ENCODE measurements around the gene PPP2R1B. TPM values are rescaled to one million over a fixed set of nuclear protein-coding genes. Genes with fewer than 3 reads are reported as not detected.

The PPP2R1B gene
- total and polyA plus RNA-seq, 7 donors, result 9.0 to 17.8 (median 14.9) TPM

- peaks cover 0 to 1% (median 0%) of the 10 kb centered on the region in 4 donors for H3K4me1 ChIP-seq
- DNase-seq, result no peak
- H3K36me3 ChIP-seq, result peaks cover 0 to 12% (median 0%) of the 10 kb centered on the region in 4 donors
- no peaks in the 10 kb centered on the region for H3K9me3 ChIP-seq
- 92 to 93% methylated on average over 5 of the region's 5 CpGs for WGBS, 2 donors
- TF ChIP-seq EP300 (IDR thresholded peaks at IDR 0.05), result no peak
- H3K27me3 ChIP-seq, result no peaks in the 10 kb centered on the region
- no peak overlapping the region for H3K4me3 ChIP-seq
- intact Hi-C loops (cut with DNase I), result no loop called here
- no peak overlapping the region for H3K27ac ChIP-seq
Measured at GRCh38 chr11:111793863-111794262, 27.7 kb upstream of the PPP2R1B start.

GRCh38 chr11:111792955-111793500 lies 26.8 kb upstream of the PPP2R1B start:
- Histone ChIP-seq H3K27me3 (no peaks in the 10 kb centered on the region), H3K27ac (no peak overlapping the region), H3K9me3 (no peaks in the 10 kb centered on the region), H3K36me3 (peaks cover 0 to 12% (median 0%) of the 10 kb centered on the region in 4 donors), H3K4me3 (no peak overlapping the region), H3K4me1 (peaks cover 0 to 9% (median 6%) of the 10 kb centered on the region in 4 donors)
- 95 to 96% methylated on average over 6 of the region's 6 CpGs for WGBS, 2 donors
- TF ChIP-seq POLR2AphosphoS5 (IDR thresholded peaks at IDR 0.05), result no peak
- no peak for TF ChIP-seq EP300 (IDR thresholded peaks at IDR 0.05)
- TF ChIP-seq POLR2A (IDR thresholded peaks at IDR 0.05), result no peak
- TF ChIP-seq CTCF (IDR thresholded peaks at IDR 0.05), result no peak
- DNase-seq, result no peak
- intact Hi-C loops (cut with DNase I), result no loop called here

GRCh38 chr11:111792314-111792713 lies 26.1 kb upstream of the PPP2R1B start:
- WGBS, 2 donors, result 97 to 100% methylated on average over 1 of the region's 1 CpG
- peaks cover 0 to 14% (median 9%) of the 10 kb centered on the region in 4 donors for H3K4me1 ChIP-seq
- TF ChIP-seq POLR2A (IDR thresholded peaks at IDR 0.05) (no peak), CTCF (IDR thresholded peaks at IDR 0.05) (no peak)
- peaks cover 0 to 12% (median 0%) of the 10 kb centered on the region in 4 donors for H3K36me3 ChIP-seq
- H3K4me3 ChIP-seq, result no peak overlapping the region
- intact Hi-C loops (cut with DNase I), result no loop called here
- no peak for DNase-seq
- H3K9me3 ChIP-seq, result no peaks in the 10 kb centered on the region
- H3K27ac ChIP-seq, result no peak overlapping the region
- no peaks in the 10 kb centered on the region for H3K27me3 ChIP-seq

GRCh38 chr11:111788464-111788863 lies 22.3 kb upstream of the PPP2R1B start:
- intact Hi-C loops (cut with DNase I), result no loop called here
- no peaks in the 10 kb centered on the region for H3K9me3 ChIP-seq
- no peak for TF ChIP-seq POLR2A (IDR thresholded peaks at IDR 0.05)
- TF ChIP-seq CTCF (IDR thresholded peaks at IDR 0.05), result no peak
- no peak for TF ChIP-seq POLR2AphosphoS5 (IDR thresholded peaks at IDR 0.05)
- peak overlapping the region in 3 of 4 donors; percentile 10 to 55 (median 42) for H3K27ac ChIP-seq
- H3K36me3 ChIP-seq, result peaks cover 3 to 33% (median 9%) of the 10 kb centered on the region in 4 donors
- 72 to 83% methylated on average over 2 of the region's 2 CpGs for WGBS, 2 donors
- no peaks in the 10 kb centered on the region for H3K27me3 ChIP-seq
- peaks cover 0 to 14% (median 9%) of the 10 kb centered on the region in 4 donors for H3K4me1 ChIP-seq
- H3K4me3 ChIP-seq, result no peak overlapping the region
- no peak for DNase-seq

GRCh38 chr11:111788051-111788450 lies 21.9 kb upstream of the PPP2R1B start:
- H3K4me3 ChIP-seq, result no peak overlapping the region
- H3K36me3 ChIP-seq, result peaks cover 3 to 33% (median 9%) of the 10 kb centered on the region in 4 donors
- no peaks in the 10 kb centered on the region for H3K27me3 ChIP-seq
- H3K27ac ChIP-seq, result peak overlapping the region in 3 of 4 donors; percentile 10 to 55 (median 42)
- H3K4me1 ChIP-seq, result peaks cover 0 to 14% (median 9%) of the 10 kb centered on the region in 4 donors
- no peaks in the 10 kb centered on the region for H3K9me3 ChIP-seq
- 77 to 85% methylated on average over 2 of the region's 2 CpGs for WGBS, 2 donors
- DNase-seq, result no peak
- intact Hi-C loops (cut with DNase I), result no loop called here
- no peak for TF ChIP-seq POLR2AphosphoS5 (IDR thresholded peaks at IDR 0.05)

- Histone ChIP-seq H3K4me1 (peaks cover 0 to 14% (median 9%) of the 10 kb centered on the region in 4 donors), H3K36me3 (peaks cover 3 to 33% (median 9%) of the 10 kb centered on the region in 4 donors), H3K27ac (no peak overlapping the region), H3K4me3 (no peak overlapping the region), H3K27me3 (no peaks in the 10 kb centered on the region), H3K9me3 (no peaks in the 10 kb centered on the region)
- WGBS, 2 donors, result 38 to 84% methylated on average over 2 of the region's 2 CpGs
- intact Hi-C loops (cut with DNase I), result no loop called here
- TF ChIP-seq POLR2A (IDR thresholded peaks at IDR 0.05) (no peak), CTCF (IDR thresholded peaks at IDR 0.05) (no peak)
- no peak for DNase-seq
Measured at GRCh38 chr11:111785886-111786412, 19.8 kb upstream of the PPP2R1B start.
